HG02678 (cell line): ENCODE results near the gene SCUBE1.

Experiments
- ATAC-seq: cut with Tn5 transposase; IDR thresholded peaks from one replicate; pipeline ENCODE4 v1.9.1; 2021; ENCODE audit warnings: mild to moderate bottlenecking, moderate library complexity; ENCODE audit not compliant: unreplicated experiment

SCUBE1 gene

GRCh38 chr22:43205748-43206508 lies 137.2 kb downstream of the SCUBE1 start:
- ATAC-seq: no peak

- no peak for ATAC-seq
These were observed 137.9 kb downstream of the SCUBE1 start for GRCh38 chr22:43205261-43205691.

DNA sequence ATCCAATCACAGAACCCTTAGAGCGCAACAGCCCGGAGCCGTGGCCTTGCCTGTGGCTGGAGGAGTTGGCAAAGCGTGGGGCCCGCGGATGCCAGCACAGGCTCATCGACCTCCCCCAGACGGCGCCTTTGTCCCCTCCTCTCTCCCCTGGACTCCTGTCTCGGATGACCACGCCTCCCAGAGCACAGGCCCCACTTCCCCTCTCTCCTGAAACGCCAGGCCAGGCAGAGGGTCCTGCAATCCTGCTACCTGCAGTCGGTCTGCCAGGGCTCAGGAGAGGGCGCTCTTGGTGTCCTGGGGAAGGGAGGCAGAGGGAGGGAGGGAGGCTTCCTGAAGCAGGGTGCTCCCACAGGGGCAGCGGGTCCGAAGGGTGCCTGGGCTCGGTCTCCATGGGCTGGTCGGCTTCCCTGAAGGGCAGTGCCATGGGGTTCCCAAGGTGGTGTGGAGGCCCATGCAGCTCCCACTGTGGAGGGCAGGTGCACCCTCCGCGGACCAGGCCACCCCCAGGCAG lies 139.6 kb downstream of the SCUBE1 start:
- no peak for ATAC-seq

GRCh38 chr22:43202756-43203410 lies 140.3 kb downstream of the SCUBE1 start:
- no peak for ATAC-seq

- no peak for ATAC-seq
These were observed 140.8 kb downstream of the SCUBE1 start for GRCh38 chr22:43202326-43202725.

DNA sequence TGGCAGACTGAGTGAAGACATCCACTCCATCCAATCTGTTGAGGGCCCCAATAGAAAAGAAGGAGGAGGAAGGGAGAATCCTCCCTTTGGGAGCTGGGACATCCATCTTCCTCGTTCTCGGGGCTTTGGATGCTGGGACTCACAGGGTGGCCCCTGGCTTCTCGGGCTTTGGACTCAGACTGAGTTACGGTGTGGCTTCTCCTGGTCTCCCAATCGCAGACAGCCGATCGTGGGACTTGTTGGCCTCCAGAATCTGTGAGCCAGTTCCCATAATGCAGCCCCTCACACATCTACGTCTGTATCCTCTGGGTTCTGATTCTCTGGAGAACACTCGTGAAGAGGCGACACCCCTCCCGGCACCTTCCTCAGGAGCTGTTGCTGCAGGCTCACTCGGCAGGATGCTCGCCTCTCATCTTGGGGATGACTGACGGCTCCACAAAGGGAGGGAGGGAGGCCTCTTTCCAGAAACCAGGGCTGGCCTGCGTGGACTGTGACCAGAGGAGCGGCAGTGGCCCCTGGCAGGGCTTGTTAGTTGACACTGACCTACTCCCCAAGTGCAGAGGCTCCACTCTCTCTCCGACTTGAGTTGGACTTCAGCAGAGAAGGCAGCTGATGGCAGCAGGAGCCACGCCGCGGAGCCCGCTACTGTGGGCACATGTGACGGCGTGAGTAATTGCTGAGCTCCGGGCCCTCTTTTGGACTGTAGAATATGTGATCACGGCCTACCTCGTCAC lies 141.5 kb downstream of the SCUBE1 start:
- no peak for ATAC-seq

DNA sequence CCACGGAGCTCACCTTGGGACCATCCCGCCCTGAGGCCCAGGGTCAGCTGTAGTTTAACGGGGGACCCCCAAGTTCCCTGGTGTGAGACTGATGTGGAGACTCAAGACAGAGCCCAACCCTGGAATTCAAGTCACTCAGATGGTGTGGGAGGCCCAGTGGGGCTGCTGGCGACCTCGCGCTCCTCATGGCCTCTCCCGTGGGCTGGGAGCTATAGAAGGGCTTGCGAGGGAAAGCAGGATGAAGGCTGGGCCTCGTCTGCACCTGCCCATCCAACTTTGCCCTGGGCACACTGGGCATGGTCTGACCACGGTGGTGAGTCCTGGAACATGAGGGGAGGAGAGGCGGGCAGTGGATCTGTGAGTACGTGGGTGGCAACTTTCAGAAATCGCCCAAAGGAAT lies 142.6 kb downstream of the SCUBE1 start:
- ATAC-seq: no peak

DNA sequence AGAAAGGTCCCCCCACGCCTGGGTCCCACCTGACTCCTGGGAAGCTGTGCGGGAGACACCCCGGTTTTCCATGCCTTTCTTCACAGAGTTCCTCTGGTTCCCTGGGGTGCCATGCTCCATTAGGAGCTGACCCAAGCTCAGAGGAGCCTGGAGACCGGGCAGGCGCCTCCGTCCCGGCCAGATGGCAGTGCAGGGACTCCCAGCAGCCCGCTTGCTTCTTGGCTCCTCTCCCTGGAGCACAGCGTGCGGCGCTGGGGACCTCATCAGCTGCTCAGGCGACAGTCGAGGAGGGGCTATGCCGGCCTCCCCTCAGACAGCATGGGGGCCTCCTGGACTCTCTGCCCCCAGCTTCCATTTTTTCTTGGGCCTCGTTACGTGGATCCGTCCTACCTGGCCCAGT lies 143.1 kb downstream of the SCUBE1 start:
- no peak for ATAC-seq

- ATAC-seq: no peak
These were observed 143.6 kb downstream of the SCUBE1 start for GRCh38 chr22:43199541-43199940.

DNA sequence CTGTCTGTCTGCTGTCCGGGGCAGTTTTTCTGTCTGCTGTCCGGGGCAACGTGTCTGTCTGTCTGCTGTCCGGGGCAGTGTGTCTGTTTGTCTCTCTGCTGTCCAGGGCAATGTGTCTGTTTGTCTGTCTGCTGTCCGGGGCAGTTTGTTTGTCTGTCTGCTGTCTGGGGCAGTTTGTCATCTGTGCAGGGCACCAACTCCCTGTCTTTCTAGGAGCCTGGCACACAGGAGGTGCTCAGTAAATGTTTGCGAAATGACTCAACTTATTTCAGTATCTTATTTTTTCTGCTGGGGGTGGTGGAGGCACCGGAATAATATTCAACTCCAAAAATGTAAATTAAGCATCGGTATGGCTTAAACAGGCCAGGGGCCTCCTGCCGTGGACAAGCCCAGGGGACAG lies 144.2 kb downstream of the SCUBE1 start:
- ATAC-seq: no peak

- ATAC-seq: no peak
These were observed 145.0 kb downstream of the SCUBE1 start for GRCh38 chr22:43198126-43198525.

- no peak for ATAC-seq
These were observed 145.8 kb downstream of the SCUBE1 start for GRCh38 chr22:43197271-43197941.

DNA sequence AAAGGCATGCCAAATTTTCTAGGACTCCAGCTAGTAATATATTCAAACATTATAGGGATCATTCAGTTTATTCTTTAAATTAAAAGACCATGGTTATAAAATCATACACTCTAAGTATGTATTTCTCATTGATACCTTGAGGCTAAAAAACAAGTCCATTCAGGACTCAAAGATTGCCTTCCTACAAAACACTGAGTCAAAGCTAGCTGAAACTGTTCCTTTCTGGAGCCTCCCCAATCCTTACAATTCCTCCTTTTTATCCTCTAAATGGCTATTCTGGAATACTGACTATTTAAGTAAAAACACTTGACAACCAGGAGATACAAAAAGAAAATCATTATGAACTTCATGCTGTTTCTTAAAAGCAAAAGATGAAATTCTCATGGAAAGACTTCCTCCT lies 151.3 kb downstream of the SCUBE1 start:
- ATAC-seq: no peak

GRCh38 chr22:43188829-43189545 lies 154.2 kb downstream of the SCUBE1 start:
- no peak for ATAC-seq

- peak; percentile 82 for ATAC-seq
These were observed 155.7 kb downstream of the SCUBE1 start for GRCh38 chr22:43187171-43188099.

- peak; percentile 60 for ATAC-seq
These were observed 156.7 kb downstream of the SCUBE1 start, which contains the start of gene TTLL12 for GRCh38 chr22:43186272-43187170. TSS of gene TTLL12 (minus strand) at chr22:43187134. CDS start at chr22:43187069, 65 bp downstream.

GRCh38 chr22:43185860-43186261 lies 157.3 kb downstream of the SCUBE1 start:
- ATAC-seq: no peak
